HFF-Myc (cell line): ENCODE data around the gene TMEM9B.
"Not testable (repeated sequence)": the region's sequence is repeated elsewhere in the genome, so short reads cannot be mapped to it uniquely, and the experiment has no call there.

Experiments used
- DNase-seq: peaks from one replicate; pipeline ENCODE4 v3.0.0-alpha.2; 2011; ENCODE audit warnings: low read depth; ENCODE audit errors: extremely low read depth
- H3K4me3 ChIP-seq: replicated peaks from 2 replicates; pipeline ENCODE4 v1.5.1; 2011; ENCODE audit warnings: low read depth, mild to moderate bottlenecking, control low read depth, low read length
- TF ChIP-seq, protein P1 (sequence below): IDR thresholded peaks from 2 replicates; pipeline ENCODE4 v1.5.1; 2012; ENCODE audit warnings: mild to moderate bottlenecking, low read depth, low read length, control low read depth; ENCODE audit errors: missing control alignments

The TMEM9B gene

DNA sequence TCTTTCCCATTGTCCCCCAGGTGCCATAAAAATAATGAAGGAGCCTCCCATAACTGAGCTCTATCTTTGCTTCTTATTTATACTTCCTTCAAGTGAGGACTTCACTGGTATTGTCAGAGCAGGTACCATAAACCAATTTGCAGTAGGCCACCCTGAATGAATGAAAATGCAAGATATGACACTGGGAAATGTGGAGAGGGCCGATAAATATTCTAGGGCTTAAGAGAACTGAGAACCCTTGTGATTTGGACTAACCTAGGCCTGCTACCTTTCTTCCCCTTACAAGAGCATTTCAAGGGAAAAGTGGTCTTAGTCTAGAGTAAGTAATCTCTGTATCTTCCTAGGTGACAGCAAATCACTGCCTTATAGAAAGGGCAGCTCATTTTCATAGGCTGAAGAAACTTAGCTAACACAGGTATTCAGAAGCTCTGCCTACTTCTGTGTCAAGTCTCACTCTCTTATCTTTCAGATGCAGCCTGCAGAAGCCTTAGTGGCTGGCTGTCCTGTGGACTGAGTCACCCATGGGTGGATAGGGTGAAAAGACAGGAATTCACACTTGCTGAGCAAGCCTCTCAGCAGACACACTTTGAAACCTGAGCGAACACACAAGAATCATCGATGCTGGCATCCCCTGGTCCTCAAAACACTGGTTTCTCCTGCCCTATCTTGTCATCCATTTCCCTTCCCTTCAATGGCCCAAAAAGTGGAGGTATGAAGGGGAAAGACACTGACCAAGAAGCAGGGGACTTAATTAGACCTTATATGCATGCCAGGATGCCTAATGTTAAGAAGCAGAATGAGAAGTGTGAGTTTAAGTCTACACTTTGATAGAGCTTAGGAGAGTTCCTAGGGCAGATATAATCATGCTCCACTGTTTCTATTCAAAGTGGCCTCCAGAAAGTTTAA is 24.3 kb upstream of the TMEM9B start:
- no peak overlapping the region for H3K4me3 ChIP-seq
- no peak for DNase-seq
- TF ChIP-seq, protein P1, sequence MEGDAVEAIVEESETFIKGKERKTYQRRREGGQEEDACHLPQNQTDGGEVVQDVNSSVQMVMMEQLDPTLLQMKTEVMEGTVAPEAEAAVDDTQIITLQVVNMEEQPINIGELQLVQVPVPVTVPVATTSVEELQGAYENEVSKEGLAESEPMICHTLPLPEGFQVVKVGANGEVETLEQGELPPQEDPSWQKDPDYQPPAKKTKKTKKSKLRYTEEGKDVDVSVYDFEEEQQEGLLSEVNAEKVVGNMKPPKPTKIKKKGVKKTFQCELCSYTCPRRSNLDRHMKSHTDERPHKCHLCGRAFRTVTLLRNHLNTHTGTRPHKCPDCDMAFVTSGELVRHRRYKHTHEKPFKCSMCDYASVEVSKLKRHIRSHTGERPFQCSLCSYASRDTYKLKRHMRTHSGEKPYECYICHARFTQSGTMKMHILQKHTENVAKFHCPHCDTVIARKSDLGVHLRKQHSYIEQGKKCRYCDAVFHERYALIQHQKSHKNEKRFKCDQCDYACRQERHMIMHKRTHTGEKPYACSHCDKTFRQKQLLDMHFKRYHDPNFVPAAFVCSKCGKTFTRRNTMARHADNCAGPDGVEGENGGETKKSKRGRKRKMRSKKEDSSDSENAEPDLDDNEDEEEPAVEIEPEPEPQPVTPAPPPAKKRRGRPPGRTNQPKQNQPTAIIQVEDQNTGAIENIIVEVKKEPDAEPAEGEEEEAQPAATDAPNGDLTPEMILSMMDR = no peak

DNA sequence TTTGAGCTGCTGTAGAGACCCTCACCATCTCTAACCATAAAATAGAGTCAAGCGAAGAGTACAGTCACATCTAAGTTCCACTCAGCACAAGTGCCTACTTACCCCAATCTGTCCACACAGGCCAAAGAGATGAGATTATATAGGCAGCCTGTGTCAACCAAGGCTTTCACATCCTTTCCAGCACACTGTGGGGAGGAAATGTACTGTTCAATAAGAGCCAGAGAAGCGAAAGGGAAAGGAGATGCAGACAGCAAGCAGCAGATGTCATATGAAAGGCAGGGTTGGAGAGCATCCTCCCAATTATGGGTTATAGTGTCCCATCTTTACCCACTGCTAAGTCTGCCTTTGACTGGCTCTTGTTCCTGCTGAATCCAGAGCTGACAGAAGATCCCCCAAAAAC is 23.2 kb upstream of the TMEM9B start:
- TF ChIP-seq, protein P1 = no peak
- H3K4me3 ChIP-seq = no peak overlapping the region
- no peak for DNase-seq

DNA sequence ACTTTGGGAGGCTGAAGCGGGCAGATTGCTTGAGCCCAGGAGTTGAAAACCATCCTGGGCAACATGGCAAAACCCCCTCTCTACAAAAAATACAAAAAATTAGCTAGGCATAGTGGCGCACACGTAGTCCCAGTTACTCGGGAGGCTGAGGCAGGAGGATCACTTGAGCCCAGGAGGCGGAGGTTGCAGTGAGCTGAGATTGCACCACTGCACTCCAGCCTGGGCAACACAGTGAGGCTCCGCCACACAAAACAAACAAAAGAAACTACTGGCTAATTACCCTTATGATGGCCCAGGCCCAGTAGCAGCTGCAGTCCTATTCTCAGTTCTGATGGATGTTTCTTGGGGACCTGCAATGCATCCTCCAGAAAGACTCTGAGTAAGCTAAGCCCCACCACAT is 22.5 kb upstream of the TMEM9B start:
- H3K4me3 ChIP-seq, DNase-seq: not testable (repeated sequence)

DNA sequence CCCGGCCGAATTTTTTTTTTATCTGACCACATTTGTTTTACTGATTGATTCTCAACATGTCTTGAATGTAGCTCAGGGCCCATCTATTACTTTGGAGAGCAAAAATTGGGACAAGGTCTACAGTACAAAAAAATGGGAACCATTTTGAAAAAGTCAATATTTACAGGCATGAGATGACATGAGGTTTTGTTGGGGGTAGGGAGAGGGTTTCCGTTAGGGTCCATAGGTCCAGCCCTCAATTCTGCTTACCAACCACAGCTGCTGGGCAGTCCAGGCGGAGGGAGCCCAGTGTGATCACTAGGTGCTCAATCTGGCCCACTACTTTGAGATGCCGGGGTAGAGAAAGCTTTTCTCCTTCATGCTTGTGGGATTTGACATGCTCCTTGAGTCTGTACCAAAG is 21.2 kb upstream of the TMEM9B start:
- TF ChIP-seq, protein P1 = no peak
- no peak for DNase-seq
- H3K4me3 ChIP-seq = no peak overlapping the region

DNA sequence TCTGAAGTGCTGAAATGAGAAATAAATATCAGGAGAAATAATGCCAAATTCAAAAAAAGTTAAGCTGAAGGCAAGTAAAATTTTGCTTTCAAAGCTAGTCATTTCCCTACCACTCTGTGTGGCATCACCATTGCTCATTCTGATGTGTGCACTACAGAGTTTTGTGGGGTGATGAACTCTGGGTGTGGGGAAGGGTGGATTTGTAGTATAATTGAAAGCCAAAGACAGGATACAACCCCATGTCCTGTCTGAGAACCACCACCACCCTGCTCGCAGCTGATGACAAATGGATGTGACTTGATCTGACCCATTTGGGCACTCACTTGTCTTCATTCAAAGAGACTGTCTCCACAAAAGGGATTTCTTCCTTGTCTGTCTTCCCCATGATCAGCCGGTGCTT is 19.3 kb upstream of the TMEM9B start:
- H3K4me3 ChIP-seq = no peak overlapping the region
- no peak for DNase-seq
- TF ChIP-seq, protein P1 = no peak

DNA sequence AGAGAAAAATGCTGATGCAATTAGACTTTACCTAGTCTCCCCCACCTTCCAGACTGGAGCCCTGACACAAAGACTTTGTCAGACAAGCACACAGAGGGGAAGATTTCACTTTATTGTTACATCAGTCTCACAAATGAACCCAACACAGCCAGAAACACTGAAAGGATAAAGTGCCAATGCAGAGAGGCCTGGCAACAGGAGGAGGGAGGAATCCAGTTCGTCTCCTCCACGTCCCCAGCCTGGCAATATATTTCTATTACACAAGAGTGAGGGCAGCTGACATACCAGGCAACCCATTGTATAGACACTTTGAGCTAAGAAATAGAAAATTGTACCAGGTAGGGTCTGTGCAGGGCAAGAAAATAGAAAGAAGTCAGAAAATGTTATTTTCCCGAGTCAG is 16.2 kb upstream of the TMEM9B start:
- TF ChIP-seq, protein P1 = no peak
- no peak overlapping the region for H3K4me3 ChIP-seq
- DNase-seq = no peak

DNA sequence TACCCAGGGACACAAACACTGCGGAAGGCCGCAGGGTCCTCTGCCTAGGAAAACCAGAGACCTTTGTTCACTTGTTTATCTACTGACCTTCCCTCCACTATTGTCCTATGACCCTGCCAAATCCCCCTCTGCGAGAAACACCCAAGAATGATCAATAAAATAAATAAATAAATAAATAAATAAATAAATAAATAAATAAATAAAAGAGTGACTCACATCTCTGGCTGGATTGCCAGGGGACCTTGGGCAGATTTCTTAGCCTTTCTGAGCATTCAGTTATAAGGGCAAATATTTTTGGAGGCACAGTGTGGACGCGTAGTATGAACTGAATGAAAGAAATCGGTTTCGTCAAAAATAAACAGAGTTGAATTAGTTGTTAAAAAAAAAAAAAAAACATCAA is 15.1 kb upstream of the TMEM9B start:
- not testable (repeated sequence) for DNase-seq, H3K4me3 ChIP-seq

DNA sequence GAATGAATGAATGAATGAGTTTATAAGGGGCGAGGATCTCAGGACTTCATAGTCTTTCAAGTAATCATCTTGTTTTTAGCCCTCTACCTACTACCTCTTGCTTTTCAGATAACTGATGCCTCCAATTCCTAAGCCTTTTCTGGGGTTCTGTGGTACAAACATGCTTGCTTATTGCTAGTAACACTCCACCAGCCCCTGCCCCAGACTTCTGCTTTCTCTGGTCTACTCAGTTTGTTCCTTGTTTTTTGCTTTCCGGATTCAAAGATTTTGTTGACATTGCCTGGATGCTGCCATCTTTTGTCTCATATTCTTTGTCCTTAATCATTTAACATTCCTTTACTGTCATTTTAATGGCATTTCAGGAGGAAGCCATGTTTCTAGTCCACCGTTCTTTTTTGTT is 8.9 kb upstream of the TMEM9B start:
- no peak overlapping the region for H3K4me3 ChIP-seq
- DNase-seq = no peak
- TF ChIP-seq, protein P1 = no peak
